ENCODE data around the gene ITGAV.

DNA sequence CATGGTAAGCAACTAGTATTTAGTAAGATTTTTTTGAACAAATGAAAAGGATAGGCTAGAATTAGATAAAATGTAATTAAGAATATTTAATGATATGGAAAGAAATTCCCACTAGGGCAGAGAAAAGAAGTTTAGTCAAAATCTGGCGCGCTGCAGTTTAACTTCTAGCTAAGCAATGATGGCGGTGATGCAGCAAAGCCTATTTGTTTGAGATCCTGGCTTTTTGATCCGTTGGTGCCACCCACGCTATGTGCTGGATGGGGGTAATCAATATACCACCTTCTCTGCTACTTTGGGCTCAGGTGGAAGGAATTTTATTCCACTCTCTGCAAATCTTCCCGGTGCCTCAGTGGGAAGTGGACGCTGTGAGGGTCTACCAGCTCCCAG lies 103.6 kb downstream of the ITGAV start:
- TF ChIP-seq, protein P1, sequence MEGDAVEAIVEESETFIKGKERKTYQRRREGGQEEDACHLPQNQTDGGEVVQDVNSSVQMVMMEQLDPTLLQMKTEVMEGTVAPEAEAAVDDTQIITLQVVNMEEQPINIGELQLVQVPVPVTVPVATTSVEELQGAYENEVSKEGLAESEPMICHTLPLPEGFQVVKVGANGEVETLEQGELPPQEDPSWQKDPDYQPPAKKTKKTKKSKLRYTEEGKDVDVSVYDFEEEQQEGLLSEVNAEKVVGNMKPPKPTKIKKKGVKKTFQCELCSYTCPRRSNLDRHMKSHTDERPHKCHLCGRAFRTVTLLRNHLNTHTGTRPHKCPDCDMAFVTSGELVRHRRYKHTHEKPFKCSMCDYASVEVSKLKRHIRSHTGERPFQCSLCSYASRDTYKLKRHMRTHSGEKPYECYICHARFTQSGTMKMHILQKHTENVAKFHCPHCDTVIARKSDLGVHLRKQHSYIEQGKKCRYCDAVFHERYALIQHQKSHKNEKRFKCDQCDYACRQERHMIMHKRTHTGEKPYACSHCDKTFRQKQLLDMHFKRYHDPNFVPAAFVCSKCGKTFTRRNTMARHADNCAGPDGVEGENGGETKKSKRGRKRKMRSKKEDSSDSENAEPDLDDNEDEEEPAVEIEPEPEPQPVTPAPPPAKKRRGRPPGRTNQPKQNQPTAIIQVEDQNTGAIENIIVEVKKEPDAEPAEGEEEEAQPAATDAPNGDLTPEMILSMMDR (IDR thresholded peaks at IDR 0.05), result no peak
- TF ChIP-seq POLR2A (IDR thresholded peaks at IDR 0.05), result no peak
